GM18502 (cell line): ENCODE measurements around the gene GDF15.
"Not testable (repeated sequence)": the region's sequence is repeated elsewhere in the genome, so short reads cannot be mapped to it uniquely, and the experiment has no call there.

Source experiments
- ATAC-seq: cut with Tn5 transposase; IDR thresholded peaks from one replicate; pipeline ENCODE4 v1.9.1; 2021; ENCODE audit warnings: mild to moderate bottlenecking; ENCODE audit not compliant: unreplicated experiment, poor library complexity

GDF15 gene, protein sequence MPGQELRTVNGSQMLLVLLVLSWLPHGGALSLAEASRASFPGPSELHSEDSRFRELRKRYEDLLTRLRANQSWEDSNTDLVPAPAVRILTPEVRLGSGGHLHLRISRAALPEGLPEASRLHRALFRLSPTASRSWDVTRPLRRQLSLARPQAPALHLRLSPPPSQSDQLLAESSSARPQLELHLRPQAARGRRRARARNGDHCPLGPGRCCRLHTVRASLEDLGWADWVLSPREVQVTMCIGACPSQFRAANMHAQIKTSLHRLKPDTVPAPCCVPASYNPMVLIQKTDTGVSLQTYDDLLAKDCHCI

DNA sequence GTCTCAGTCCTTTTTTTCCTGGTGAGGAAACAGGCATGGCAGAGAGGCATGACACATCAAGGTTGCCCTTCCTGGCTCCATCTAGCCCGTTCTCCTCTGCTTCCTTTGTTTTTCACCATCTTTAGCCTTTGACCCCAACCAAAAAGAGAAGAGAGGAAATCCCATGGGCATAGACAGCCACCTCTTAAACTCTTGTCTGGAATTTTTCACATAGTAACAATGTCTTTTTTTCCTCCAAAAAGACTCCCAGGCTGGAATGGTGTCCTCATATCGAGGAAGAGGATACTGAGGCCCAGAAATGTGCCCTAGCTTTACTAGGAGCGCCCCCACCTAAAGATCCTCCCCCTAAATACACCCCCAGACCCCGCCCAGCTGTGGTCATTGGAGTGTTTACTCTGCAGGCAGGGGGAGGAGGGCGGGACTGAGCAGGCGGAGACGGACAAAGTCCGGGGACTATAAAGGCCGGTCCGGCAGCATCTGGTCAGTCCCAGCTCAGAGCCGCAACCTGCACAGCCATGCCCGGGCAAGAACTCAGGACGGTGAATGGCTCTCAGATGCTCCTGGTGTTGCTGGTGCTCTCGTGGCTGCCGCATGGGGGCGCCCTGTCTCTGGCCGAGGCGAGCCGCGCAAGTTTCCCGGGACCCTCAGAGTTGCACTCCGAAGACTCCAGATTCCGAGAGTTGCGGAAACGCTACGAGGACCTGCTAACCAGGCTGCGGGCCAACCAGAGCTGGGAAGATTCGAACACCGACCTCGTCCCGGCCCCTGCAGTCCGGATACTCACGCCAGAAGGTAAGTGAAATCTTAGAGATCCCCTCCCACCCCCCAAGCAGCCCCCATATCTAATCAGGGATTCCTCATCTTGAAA is at the start of gene GDF15:
TSS of gene GDF15 (plus strand) at position 484 of the 868 bp plus-strand sequence. CDS start at position 516, 32 bp downstream.
- ATAC-seq, result no peak

DNA sequence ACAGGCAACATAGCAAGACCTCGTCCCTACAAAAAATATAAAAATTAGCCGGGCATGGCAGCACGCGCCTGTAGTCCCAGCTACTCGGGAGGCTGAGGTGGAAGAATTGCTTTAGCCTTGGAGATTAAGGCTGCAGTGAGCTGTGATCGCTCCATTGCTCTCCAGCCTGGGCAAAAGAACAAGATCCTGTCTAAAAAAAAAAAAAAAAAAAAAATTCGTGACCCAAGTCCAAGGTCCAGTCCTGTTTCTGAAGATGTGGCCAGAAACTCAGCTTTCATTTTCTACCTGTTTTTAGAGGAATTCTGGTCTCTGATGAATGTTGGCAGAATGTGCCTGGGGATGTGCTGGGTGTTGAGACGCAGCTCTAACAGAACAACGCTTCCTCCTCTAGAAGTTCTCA is 47.4 kb upstream of the GDF15 start:
- ATAC-seq, result no peak

DNA sequence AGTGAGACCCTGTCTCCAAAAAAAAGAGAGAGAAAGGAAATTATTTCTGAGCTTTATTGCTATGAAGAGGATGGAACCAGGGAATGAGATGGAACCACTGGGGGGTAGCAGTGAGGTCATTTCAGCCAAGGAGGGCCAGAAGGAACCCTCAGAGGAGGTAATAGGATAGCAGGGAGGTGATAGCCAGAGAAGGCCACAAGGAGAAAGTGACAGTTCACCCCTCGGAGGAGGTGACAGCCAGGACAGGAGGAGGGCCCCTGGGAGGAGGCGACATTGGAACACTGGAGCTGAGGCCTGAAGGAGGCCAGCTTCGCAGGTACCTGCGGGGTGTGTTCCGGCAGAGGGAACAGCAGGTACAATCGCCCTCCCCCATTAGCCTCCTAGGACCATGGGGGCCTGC is 46.2 kb upstream of the GDF15 start:
- no peak for ATAC-seq

DNA sequence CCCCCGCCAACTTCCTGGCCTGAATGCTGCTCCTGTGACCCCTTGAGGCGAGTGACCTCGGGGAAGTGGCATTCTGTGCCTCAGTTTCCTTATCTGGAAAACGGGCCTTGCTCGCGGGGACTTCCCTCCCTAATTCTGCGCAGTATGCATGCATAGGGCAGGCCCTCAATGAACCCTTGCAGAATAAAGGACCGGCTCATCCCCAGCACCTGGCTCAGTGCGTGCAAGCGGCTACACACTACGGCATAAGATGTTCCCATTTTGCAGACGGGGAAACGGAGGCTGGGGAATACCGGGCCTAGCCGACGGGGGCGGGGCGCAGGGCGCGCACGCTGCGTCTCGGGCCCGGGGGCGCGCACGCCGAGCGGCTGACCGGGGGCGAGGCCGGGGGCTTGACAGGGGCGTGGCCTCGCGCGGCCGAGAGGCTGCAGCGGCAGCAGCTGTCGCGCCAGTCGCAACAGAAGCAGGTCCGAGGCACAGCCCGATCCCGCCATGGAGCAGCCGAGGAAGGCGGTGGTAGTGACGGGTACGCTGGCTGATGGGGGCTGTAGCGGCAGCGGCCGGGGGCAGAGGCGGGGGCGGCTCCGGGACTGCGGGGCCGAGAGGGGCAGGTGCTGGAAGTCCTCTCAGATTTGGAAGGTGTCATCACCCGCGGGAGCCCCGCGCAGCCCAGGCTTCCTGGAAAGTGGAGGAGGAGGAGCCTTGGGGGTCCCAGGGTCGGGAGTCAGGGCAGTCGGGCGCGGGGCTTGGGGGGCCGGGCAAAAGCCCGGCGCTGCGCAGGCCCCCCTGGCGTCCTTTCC is 45.6 kb upstream of the GDF15 start, which contains the start of gene PGPEP1:
TSS of gene PGPEP1 (plus strand) at position 409 of the 800 bp plus-strand sequence. CDS start at position 493, 84 bp downstream.
- peak; percentile 64 for ATAC-seq

DNA sequence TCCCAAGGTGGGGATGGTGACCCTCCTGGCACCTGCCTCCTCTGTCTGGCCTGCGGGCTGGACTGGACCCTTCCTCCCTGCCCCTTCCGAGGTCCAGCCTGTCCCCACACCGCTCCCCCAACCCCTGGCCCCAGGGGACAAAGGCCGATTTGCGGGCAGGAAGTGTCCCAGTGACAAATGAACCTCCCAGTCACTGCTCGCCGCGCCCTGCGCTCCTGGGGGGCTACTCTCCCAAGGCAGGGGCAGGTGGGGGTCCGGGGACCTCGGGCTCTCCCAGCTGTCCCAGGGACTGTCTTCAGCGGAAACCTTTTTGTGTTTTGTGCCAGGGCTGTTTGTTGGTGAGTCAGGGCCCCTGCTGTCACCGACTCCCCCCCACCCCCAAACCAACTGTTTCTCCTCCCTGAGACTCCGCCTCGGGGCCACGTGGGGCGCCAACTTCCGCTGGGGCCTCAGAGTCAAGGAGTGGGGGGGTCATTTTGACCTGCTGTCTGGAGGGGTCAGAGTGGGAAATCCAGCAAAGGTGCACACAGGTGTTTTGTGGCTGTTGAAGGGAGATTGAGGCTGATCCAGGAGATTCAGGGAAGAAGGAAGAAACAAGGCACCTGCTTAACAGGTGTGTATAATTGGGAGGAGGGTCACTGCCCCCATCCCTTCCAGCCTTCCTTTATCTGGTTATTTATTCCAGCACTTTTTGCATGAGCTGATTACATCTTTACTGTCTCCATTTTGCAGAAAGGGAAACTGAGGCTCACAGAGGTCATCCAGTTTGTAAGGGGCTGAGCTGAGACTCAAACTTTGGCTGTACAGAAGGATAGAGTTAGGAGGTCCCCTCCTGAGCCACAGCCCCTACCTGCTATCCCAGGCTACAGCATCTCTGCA is 44.7 kb upstream of the GDF15 start:
- ATAC-seq, result peak; percentile 61

DNA sequence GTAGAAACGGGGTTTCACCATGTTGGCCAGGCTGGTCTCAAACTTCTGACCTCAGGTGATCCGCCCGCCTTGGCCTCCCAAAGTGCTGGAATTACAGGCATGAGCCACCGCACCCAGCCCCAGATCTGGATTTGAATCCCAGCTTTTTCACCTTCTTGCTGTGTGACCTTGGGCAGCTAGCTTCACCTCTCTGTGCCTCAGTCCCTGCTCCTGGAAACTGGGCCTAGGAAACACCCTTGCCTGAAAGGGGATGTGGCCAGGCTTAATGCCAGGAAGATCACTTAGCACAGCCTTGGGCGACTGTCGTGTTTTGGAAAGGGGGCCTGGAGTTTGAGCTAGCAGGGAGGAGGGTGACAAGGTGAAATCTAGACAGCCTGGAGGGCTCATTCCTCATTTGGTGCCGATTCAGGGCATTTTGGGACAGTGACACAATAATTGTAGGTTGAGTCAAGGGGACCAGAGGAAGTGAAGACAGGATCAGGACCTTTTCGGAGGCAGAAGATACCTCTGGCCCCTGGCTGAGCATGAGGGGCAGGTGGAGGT is 43.8 kb upstream of the GDF15 start:
- ATAC-seq, result no peak

DNA sequence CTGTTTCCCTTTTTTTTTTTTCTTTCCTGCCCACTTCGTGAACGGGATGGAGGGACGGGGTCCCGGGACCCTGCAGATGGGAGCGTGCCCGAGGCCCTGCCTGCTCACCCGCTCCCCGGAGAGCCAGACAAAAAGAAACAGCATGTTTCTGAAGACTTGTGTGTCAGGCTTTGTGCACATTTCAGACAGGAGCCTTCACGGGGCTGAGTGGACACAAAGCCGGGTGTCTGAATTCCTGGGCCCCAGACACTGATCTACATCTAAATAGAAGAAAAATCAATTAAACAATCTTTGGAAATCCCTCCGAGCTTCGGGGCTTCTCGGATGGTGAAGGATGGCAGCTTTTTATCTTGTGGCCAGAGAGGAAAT is 41.4 kb upstream of the GDF15 start:
- no peak for ATAC-seq

DNA sequence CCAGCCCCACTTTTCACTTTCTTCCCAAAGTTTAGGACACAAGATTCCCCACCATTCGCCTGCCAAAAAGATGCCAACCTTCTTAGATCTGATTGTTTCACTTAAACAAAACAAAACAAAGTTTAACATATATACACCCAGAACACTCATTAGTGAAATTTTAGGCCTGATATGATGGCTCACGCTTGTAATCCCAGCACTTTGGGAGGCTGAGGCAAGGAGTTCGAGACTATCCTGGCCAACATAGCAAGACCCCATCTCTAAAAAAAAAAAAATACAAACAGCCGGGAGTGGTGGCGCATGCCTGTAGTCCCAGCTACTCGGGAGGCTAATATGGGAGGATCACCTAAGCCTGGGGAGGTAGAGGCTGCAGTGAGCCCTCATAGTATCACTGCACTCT is 40.7 kb upstream of the GDF15 start:
- ATAC-seq, result no peak

DNA sequence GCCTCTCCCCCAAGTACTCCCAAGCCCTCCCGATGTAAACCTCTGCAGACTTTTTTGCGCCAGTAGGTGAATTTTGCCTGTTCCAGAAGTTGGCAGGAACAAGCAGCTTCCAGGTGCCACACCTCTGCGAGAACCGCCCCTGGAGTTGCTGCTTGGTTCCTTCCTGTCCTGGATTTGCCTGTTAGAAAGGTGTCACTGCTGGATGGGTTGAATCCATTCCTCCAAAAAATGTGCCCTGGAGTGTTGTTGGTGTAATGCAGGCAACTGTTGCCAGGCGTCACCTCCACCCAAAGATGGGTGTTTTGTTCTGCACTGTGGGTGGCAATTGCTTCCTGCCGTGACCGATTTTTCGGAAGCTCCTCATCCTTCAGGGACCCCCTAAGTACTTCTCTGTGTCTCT is 39.9 kb upstream of the GDF15 start:
- no peak for ATAC-seq

DNA sequence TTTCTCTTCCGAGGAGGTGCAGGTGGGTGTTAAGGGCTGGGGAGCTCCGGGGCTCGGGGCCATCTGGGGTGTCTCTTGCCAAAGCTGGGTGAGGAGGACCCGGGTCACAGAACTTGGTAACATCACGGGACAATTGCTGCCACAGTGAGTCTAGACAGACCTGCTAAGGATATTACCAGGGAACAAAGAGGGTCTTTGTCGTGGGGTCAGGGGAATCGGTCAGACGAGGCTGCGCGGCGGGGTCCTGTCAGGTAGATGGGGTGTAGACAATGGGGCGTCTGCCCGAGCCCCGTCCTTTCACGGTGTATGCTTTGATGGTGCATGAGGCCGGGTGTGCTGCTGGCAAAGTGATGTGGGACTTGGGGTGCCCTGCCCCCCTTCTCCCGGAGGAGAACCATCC is 37.8 kb upstream of the GDF15 start:
- no peak for ATAC-seq

DNA sequence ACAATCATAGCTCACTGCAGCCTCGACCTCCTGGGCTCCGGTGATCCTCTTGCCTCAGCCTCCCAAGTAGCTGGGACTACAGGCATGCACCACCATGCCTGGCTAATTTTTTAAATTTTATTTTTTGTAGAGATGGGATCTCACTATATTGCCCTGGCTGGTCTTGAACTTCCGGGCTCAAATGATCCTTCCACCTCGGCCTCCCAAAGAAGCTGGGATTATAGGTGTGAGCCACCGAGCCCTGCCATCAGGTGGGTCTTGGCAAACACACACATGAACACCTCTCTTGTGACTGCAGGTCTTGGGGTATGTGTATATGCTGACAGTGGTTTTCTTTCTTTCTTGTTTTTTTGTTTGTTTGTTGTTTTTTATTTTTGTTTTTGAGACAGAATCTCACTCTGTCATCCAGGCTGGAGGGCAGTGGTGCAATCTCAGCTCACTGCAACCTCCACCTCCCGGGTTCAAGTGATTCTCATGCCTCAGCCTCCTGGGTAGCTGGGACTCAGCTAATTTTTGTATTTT is 37.1 kb upstream of the GDF15 start:
- ATAC-seq, result not testable (repeated sequence)

DNA sequence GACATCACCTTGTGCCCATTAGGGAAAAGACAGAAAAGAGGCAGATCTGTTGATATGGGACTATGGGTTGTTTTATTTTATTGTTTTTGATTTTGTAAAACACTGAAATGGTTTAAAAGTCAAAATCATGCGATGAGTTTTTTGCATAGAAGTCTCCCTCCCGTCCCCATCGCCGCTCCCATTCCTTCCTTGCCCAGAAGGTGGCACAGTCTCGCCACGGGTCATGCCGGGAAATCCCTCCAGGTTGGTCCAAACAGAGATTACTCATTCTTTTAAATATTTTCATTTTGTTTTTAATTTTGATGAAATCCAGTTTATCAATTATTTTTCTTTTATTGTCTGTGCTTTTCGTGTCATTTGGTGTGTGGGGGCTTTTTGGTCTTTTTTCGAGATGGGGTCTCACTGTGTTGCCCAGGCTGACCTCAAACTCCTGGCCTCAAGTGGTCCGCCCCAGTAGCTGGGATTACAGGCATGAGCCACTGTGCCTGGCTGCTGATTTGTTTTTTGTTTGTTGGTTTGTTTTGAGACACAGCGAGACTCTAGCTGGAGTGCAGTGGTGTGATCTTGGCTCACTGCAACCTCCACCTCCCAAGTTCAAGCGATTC is 36.3 kb upstream of the GDF15 start:
- ATAC-seq, result no peak

DNA sequence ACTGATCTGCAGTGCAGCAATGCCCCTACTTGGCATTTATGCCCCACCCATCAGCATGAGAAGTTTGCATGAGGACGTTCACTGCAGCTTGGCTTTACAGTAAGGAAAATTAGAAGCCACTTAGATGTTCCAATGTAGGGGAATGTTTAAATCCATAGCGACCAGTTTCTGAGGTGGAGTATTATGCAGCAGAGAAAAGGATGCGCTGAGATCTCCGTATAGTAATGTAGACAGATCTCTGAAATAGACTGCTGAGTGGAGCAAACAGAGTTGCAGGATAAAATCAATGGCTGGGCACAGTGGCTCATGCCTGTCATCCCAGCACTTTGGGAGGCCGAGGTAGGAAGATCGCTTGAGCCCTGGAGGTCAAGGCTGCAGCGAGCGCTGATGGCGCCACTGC is 35.5 kb upstream of the GDF15 start:
- no peak for ATAC-seq

DNA sequence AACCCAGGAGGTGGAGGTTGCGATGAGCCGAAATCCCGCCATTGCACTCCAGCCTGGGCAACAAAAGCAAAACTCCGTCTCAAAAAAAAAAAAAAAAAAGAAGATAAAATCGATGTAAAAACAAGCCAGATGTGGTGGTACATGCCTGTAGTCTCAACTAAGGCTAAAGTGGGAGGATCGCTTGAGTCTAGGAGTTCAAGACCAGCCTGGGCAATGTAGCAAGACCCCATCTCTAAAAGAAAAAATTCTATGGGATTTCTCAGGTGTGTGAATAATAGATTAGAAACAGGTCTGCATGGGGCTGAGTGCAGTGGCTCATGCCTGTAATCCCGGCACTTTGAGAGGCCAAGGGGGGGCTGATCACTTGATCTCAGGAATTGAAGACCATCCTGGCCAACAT is 34.4 kb upstream of the GDF15 start:
- no peak for ATAC-seq

DNA sequence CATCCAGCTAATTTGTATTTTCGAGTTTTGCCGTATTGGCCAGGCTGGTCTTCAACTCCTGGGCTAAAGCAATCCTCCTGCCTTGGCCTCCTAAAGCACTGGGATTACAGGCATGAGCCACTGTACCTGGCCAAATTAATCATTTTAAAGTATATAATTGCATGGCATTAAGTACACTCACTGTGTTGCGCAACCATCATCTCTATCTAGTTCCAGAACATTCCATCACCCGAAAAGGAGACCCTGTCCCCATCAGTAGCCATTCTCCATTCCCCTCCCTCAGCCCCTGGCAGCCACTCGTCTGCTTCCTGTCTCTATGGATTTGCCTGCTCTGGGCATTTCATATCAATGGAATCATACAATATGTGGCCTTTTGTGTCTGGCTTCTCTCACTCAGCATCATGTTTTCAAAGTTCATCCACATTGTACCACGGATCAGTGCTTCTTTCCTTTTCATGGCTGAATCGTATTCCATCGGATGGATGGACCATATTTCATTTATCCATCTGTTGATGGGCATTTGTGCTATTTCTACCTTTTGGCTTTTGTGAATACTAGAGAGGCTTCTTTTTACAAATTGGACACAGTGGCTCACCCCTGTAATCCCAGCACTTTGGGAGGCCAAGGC is 32.5 kb upstream of the GDF15 start:
- no peak for ATAC-seq

DNA sequence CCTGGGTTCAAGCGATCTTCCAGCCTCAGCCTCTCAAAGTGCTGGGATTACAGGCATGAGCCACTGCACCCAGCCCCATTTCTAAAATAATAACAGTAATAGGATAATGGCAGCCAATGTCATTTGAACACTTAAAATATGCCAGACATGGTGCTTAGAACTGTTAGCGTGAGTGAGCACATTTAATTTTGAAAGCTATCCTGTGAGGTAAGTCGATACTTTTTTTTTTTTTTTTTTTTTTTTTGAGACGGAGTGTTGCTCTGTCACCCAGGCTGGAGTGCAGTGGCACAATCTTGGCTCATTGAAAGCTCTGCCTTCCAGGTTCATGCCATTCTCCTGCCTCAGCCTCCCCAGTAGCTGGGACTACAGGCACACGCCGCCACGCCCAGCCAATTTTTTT is 31.2 kb upstream of the GDF15 start:
- not testable (repeated sequence) for ATAC-seq

DNA sequence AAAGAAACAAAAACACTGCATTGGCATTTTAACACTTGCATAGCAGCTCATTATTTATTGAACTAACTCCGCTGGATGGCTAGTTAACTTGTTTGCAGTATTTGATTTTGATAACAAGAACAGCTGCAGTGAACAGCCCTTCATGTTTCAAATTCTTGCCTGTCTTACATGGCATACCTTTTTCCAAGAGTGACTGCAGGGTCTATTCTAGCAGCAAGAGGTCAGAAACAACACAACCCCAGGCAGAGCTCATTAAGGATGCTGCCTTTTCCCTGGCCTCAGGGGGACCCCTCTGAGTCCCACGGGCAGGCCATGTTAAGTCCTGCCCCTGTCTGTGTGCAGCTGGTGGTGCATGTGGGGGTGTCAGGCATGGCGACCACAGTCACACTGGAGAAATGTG is 28.9 kb upstream of the GDF15 start:
- no peak for ATAC-seq

DNA sequence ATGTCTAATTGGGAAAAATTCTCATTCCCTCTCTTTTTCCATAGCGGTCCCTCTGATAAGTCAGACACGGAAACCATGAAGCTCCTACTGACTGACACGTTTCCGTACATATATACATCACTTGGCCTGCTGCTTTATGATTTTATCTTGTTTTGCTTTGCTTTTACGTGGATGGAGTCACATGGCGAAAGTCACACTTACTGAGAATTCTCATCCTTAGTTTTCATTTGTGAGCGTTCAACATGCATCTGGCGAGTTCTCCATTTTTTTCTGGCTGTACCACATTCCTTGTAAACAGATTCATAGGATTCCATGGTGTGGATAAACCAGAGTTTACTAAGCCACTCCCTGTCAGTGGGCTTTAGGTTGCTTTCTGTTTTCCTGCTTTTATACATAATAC is 24.3 kb upstream of the GDF15 start:
- no peak for ATAC-seq
